Osteoblast (primary cell): ENCODE measurements around the gene OPRD1. TPM values are rescaled to one million over a fixed set of nuclear protein-coding genes. Genes with fewer than 3 reads are reported as not detected.

ENCODE experiments used
- DNase-seq: peaks from one replicate; pipeline ENCODE4 v3.0.0; 2011; ENCODE audit warnings: low spot score, mixed read lengths; ENCODE audit not compliant: insufficient read length; ENCODE audit errors: missing footprints
- H2AFZ ChIP-seq: 2 replicates; pipeline ENCODE4 v1.6.0; 2011; ENCODE audit warnings: mild to moderate bottlenecking, low read length
- H3K27ac ChIP-seq: 2 replicates; pipeline ENCODE4 v1.5.1; 2011; ENCODE audit warnings: mild to moderate bottlenecking, low read depth, low read length, moderate library complexity
- H3K27me3 ChIP-seq: 2 replicates; pipeline ENCODE4 v1.6.0; 2012; ENCODE audit warnings: mild to moderate bottlenecking, control low read depth, inconsistent platforms, low read length, moderate library complexity; ENCODE audit not compliant: insufficient read depth
- H3K36me3 ChIP-seq: 2 replicates; pipeline ENCODE4 v1.5.1; 2011; ENCODE audit warnings: mild to moderate bottlenecking, low read length, control low read depth, moderate library complexity; ENCODE audit not compliant: insufficient read depth
- H3K4me1 ChIP-seq: 2 replicates; pipeline ENCODE4 v1.5.1; 2011; ENCODE audit warnings: mild to moderate bottlenecking, low read length, control low read depth, moderate library complexity; ENCODE audit not compliant: insufficient read depth
- H3K4me2 ChIP-seq: 2 replicates; pipeline ENCODE4 v1.6.0; 2011; ENCODE audit warnings: mild to moderate bottlenecking, low read length; ENCODE audit not compliant: insufficient read depth
- H3K4me3 ChIP-seq: fragments of 200-600 bp; sonication (generic); 3 replicates; pipeline ENCODE4 v1.5.1; 2012; ENCODE audit warnings: mild to moderate bottlenecking, low read length, inconsistent platforms; ENCODE audit not compliant: insufficient read depth
- H3K79me2 ChIP-seq: 2 replicates; pipeline ENCODE4 v1.6.0; 2012; ENCODE audit warnings: mild to moderate bottlenecking, low read length, control low read depth, inconsistent platforms; ENCODE audit not compliant: insufficient read depth
- H3K9me3 ChIP-seq: 2 replicates; pipeline ENCODE4 v1.5.1; 2011; ENCODE audit warnings: low read depth, low read length, control low read depth
- H4K20me1 ChIP-seq: 2 replicates; pipeline ENCODE4 v1.6.0; 2012; ENCODE audit warnings: mild to moderate bottlenecking, low read length, control low read depth; ENCODE audit not compliant: insufficient read depth
- CTCF ChIP-seq: IDR thresholded peaks from 2 replicates; pipeline ENCODE4 v1.5.1; 2011; ENCODE audit warnings: mild to moderate bottlenecking, low read depth, low read length, moderate library complexity; ENCODE audit errors: extremely low read depth
- total RNA-seq: library from RNA; depleted of rRNA; stranded (reverse); fragments of >200 nt; gene quantifications from 2 replicates; pipeline ENCODE4 v1.2.3, GENCODE V29; 2012

Gene OPRD1
- total RNA-seq, 1 donor: not detected

GRCh38 chr1:28877132-28877781, 65.3 kb downstream of the OPRD1 start:
- no peaks in the 10 kb centered on the region for H3K36me3 ChIP-seq
- no peaks in the 10 kb centered on the region for H3K4me1 ChIP-seq
- DNase-seq: peak; percentile 92
- TF ChIP-seq CTCF: peak; percentile 93
- H3K4me3 ChIP-seq: no peak overlapping the region
- H3K4me2 ChIP-seq: no peak overlapping the region
- no peaks in the 10 kb centered on the region for H4K20me1 ChIP-seq
- H2AFZ ChIP-seq: no peak overlapping the region
- no peaks in the 10 kb centered on the region for H3K79me2 ChIP-seq
- no peaks in the 10 kb centered on the region for H3K9me3 ChIP-seq
- H3K27ac ChIP-seq: no peak overlapping the region
- peaks cover 6% of the 10 kb centered on the region for H3K27me3 ChIP-seq

DNA sequence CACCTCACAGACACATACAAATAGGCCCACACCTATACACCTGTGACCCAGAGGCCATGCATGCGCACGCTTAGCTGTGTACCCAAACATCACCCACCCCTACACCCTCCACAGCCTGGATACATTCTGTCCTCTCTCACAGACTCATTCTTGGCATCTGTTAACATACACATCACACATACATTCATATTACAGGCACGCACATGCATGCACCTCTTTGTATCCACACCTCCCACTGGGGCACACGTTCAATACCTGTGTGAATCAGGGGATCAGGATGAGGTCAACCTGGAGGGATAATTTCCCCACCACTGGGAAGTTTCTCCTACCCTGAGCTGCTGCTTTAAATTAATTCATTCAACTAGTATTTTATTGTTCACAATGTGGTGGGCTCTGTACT, 66.8 kb downstream of the OPRD1 start:
- TF ChIP-seq CTCF: no peak
- no peak for DNase-seq
- H4K20me1 ChIP-seq: no peaks in the 10 kb centered on the region
- no peak overlapping the region for H3K27ac ChIP-seq
- no peaks in the 10 kb centered on the region for H3K36me3 ChIP-seq
- peaks cover 6% of the 10 kb centered on the region for H3K27me3 ChIP-seq
- H3K79me2 ChIP-seq: no peaks in the 10 kb centered on the region
- no peak overlapping the region for H3K4me2 ChIP-seq
- H3K4me3 ChIP-seq: no peak overlapping the region
- H2AFZ ChIP-seq: no peak overlapping the region
- H3K9me3 ChIP-seq: no peaks in the 10 kb centered on the region
- no peaks in the 10 kb centered on the region for H3K4me1 ChIP-seq

DNA sequence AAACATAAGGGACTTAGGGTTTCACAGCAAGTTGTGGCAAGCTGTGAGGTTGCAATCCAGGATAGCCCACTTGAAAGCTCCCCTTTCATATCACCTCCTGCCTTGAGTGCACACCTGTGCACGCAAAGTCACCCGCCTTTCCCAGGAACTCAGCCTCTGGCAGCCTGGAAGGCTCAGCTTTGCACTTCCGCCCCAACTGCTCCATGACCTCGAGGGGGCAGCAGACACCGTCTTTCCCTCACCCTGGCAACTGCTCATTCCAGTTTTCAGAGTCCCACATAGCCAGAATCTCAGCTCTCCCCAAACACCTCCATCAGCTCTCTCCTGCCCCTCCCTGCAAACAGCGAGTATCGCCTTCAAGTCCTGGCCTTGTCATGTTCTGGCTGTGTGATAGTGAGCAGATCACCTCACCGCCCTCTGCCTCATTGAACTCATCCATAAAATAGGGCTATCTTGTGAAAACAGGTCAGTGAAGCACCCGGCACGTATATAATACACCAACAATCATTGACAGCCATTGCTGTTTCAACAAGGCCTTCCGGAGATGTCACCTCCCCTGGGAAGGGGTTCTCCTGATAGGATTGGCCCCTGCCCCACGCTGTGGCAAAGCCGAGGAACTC, 70.1 kb downstream of the OPRD1 start:
- Histone ChIP-seq H3K4me2 (peak overlapping the region; percentile 14), H3K9me3 (no peaks in the 10 kb centered on the region), H2AFZ (peak overlapping the region; percentile 91), H3K27ac (no peak overlapping the region), H4K20me1 (no peaks in the 10 kb centered on the region), H3K79me2 (no peaks in the 10 kb centered on the region), H3K4me3 (no peak overlapping the region), H3K27me3 (no peaks in the 10 kb centered on the region), H3K4me1 (peaks cover 7% of the 10 kb centered on the region), H3K36me3 (no peaks in the 10 kb centered on the region)
- peak; percentile 97 for TF ChIP-seq CTCF
- peak; percentile 96 for DNase-seq

DNA sequence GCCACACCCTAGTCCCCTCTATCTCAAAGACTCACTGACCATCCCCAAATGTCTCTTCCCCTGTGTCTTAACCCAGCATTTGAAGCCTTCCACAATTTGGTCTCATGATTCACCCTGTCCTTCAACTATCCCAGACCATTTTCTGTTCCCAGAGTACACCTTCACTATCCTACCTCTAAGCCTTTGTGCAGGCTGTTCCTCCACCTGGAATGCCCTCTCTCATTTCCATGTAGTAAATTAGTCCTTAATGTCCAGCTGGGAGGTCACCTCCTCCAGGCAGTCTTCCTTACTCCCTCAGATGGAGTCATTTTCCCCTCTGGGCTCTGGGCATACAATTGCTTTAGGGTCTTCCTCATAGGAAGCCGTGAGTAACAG, 71.3 kb downstream of the OPRD1 start:
- Histone ChIP-seq H3K27me3 (peaks cover 6% of the 10 kb centered on the region), H3K36me3 (no peaks in the 10 kb centered on the region), H3K4me2 (no peak overlapping the region), H3K9me3 (no peaks in the 10 kb centered on the region), H3K4me3 (no peak overlapping the region), H2AFZ (no peak overlapping the region), H3K27ac (no peak overlapping the region), H3K4me1 (peaks cover 11% of the 10 kb centered on the region), H4K20me1 (no peaks in the 10 kb centered on the region), H3K79me2 (no peaks in the 10 kb centered on the region)
- no peak for DNase-seq
- no peak for TF ChIP-seq CTCF
